IPS DF 19.7 (cell line): ENCODE results near the gene ZNF318.
A peak's percentile ranks its signal among the peaks of the same experiment; 100 is the strongest.
"Not testable (repeated sequence)": the region's sequence is repeated elsewhere in the genome, so short reads cannot be mapped to it uniquely, and the experiment has no call there.

Experiments
- DNase-seq: peaks from one replicate; pipeline ENCODE4 v3.0.0-alpha.2; 2013; ENCODE audit warnings: low read depth, low spot score

ZNF318 gene

DNA sequence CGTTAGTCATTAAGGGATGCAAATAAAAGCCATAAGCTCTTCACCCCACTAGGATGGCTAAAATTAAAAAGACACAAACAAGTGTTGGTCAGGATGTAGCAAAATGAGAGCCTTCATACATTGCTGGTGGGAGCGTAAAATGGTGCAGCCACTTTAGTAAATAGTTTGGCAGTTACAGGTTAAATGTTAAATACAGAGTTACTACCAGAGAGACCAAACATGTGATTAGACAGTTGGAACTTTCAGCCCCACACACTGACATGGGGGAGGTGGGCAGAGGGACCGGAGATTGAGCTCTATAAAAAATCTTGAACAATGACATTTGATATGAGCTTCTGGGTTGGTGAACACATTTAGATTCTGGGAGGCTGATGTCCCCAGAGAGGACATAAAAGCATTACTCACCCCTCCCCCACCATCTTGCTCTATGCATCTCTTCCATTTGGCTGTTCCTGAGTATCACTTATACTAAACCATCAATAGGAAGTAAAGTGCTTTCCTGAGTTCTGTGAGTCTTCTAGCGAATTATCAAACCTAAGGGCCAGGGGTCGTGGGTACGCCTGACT lies 20.4 kb upstream of the ZNF318 start:
- DNase-seq, result no peak

DNA sequence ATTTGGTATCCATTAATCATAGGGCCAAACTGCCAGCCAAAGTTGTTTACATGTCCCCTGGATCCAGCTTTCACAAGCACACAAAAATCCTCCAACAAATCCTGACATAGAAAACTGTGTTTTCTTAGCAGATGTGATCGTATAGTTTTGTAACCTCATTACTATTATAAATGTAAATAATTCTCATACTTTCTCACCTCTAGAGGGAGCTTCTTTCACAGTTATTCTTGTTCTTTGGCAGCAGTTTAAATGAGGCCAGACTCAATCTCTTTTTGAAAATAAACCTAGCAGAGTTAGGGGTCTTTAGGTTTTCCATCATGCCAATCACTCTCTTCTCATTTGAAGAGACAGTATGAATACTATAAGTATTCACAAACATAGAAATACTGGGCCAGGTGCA lies 17.0 kb upstream of the ZNF318 start:
- DNase-seq, result no peak

DNA sequence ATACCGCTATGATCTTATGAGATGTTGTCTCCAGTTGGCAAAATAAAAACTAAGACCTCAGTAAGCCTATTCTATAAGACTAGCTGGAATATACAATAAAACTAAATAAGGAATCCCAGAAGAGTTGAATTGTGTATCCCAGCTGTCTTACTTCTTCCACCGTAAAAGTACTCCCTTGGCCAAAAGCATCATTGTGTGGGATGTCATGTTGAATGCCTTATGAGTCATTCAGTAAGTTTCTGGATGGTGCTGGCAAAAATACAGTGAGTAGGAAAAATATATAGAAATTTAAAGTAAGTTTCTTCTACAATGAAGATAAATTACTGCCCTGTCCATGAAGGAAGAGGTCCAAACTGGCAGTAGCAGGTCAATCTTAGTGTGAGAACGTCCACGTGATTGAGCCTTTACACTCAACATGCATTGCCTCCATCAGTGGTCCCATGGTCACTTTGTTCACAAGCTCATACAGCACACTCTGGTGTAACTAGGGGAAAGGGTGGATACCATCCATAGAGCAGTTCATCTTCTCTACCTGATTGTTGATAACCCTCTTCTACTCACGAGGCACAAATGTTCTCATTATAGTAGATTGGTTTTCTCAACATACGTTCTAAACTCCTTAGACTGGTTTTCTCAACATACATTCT lies 13.7 kb upstream of the ZNF318 start:
- DNase-seq, result no peak

DNA sequence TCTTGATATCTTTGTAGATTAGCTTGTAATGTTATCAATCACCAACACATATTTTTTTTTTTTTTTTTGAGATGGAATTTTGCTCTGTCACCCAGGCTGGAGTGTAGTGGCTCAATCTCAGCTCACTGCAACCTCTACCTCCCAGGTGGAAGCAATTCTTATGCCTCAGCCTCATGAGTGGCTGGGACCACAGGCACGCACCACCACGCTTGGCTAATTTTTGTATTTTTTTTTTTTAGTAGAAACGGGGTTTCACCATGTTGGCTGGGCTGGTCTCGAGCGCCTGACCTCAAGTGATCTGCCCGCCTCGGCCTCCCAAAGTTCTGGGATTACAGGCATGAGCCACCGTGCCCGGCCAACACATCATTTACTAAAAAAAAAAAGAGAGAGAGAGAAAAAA lies 11.4 kb upstream of the ZNF318 start:
- DNase-seq, result not testable (repeated sequence)

DNA sequence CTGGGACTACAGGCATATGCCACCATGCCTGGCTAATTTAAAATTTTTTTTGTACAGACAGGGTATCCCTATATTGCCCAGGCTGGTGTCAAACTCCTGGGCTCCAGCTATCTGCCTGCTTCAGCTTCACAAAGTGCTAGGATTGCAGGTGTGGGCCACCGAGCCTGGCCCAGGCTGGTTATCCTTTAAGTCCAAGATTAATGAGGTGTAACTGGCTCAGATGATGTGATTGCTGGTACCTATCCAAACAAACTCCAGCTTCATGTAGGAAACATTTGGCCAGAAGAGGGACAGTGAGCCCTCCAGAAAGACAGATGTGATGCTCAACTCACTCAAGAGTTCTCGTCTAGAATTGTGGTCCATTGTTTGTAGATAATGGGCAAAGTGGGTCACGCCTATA lies 9.2 kb upstream of the ZNF318 start:
- DNase-seq, result no peak

DNA sequence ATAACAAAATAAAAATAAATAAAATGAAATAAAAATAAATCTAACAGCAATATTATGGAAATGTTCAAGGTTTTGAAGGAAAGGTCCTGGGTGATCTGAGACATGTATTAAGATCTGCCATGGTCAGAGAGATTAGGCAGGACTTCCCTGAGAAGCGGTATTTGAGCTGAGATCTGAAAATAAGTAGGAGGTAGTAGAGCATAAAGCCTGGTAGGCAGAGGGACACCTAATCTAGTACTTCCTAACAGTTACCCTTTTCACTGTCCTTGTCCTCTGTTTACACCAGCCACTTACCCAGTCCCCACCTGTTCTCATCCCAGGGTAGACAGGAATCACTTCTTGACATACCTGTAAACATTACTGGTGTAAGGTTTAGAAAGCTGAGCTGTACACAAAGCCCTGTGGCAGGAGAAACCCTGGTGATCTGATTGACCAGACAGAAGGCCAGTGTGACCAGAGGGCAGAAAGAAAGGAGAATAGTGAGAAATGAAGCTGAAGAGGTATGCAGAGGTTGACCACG lies 8.3 kb upstream of the ZNF318 start:
- DNase-seq, result no peak

DNA sequence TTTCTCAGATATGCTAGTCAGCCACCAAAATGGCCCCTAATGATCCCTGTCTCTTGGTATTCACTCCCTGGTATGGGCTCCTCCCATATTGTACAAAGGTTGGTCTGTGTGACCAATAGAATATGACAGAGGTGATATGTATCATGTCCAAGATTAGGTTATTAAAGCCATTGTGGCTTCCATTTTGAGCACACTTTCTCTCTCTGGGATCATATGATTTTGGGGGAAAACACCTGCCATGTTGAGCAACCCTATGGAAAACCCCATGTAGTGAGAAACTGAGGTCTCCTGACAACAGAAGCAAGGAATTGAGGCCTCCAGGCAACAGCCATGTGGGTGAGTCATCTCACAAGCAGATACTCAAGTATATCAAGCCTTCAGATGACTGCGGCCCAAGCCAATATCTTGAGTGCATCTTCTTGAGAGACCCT lies 7.1 kb upstream of the ZNF318 start:
- no peak for DNase-seq

DNA sequence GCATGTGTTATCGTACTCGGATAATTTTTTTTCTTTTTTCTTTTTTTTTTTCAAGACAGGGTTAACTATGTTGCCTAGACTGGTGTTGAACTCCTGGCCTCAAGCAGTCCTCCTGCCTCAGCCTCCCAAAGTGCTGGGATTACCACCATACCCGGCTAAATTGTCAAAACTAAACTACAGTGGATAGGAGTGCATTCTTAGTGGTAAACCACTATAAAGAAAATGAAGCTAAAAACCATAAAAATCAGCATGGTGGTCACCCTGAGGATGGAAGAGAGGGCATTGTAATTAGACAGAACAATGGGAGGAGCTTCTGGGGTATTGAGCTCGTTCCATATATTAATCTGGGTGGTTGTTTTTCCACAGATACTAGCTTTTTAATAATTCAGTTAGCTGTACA lies 6.2 kb upstream of the ZNF318 start:
- DNase-seq, result no peak

DNA sequence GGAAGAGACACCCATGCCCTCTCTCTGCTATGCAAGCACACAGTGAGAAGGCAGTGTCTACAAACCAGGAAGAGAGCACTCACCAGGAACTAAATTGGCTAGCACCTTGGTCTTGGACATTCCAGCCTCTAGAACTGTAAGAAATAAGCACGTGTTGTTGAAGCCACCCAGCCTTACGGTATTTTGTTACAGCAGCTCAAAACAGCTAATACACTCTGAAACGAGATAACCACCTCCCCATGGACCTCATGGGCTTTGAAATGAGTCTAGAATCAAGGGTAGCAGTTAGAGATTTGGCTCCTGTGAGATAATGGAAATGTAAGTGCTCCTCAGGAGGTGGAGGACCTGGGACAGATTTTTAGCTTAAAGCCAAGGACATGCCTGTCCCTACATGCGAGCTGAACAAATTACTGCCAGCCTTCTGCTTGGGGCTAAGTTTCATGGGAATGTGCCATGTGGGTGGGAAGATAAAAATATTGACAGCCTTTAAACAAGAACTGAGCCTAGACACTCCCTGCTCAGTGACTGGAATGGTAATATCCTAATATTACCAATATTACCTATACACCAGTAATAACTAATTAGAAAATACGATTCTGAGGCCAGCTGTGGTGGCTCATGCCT lies 3.9 kb upstream of the ZNF318 start:
- no peak for DNase-seq

DNA sequence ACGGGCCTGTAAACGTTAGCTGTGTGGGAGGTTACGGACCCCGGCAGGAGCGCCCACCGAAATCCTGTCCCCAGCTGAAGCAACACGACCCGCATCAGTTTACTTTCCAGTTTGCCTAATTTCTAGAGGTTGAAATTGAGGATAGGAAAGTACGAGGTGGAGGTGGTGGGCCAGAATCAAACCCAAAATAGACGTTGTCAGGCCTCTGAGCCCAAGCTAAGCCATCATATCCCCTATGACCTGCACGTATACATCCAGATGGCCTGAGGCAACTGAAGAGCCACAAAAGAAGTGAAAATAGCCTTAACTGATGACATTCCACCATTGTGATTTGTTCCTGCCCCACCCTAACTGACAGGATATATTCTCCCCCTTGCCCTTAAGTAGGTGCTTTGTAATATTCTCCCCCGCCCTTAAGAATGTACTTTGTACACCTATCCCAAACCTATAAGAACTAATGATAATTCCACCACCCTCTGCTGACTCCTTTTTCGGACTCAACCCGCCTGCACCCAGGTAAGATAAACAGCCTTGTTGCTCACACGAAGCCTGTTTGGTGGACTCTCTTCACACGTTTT lies 645 bp upstream of the ZNF318 start:
- not testable (repeated sequence) for DNase-seq

DNA sequence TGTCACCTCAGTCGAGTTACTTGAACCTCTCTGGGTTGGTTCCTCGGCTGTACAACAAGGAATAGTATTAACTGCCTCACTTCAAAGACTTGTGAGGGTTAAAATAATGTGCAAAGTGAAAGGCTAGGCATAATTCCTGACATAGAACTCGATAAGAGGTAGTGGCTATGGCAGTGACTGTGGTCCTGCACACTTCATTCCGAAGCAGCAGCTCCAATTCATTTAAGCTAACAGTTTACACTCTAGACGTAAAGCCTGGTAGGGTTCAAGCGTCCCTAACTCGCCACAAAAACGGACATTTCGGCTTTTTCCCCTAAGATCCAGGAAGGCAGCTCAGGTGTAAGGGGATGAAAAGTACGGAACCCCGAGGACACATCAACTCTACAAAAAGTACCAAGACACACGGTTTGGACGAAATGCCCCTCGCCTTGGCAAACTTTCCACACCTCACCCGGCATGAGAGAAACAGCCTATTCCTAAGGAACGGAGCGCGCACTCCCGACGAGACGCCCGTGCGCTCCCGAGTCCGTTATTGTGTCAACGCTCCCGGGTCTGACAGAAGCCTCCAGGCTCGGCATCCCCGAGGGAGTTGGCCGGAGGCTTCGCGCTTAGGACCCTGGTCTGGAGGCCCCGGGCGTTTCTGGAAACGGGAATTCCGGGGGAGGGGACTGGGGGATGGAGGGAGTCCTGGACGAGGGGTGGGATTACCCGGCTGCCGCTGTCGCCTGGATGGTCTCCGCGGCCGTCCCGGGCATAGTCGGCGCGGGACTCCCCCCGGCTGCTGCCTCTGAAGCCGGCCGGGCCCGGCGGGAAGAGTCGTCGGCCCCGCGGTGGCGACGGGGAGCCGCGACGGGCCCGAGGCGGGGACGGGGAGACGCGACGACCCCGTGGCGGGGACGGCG lies 937 bp downstream of the ZNF318 start:
- no peak for DNase-seq

DNA sequence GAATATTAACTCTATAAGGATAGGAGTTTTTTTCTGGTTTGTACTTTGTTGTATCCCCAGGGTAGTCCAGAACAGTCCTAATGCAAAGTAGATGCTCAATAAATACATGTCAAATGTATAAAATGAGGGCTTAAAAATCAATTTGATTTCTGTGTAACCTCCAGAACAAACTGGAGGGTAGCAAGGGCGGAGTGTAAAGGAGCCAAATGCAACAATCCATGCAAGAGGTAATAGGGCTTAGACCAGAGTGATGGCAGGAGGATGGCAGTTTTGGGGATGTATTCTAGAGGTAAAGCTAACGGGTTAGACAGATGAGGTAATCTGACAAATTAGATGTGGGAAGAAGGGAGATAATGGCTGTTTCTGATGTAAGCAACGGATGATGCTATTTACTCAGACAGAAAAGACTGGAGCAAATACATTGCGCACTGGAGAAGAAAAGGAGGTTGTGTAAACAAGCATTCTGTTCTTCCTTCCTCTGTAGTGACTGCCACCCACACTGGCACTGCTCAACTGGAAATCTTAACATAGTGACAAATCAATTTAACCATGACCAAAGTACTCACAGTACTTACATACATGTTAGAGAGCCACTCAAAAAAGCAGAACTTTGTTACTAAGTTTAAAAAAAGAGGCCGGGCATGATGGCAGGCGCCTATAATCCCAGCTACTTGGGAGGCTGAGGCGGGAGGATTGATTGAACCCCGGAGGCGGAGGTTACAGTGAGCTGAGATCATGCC lies 2.0 kb downstream of the ZNF318 start:
- DNase-seq, result no peak

DNA sequence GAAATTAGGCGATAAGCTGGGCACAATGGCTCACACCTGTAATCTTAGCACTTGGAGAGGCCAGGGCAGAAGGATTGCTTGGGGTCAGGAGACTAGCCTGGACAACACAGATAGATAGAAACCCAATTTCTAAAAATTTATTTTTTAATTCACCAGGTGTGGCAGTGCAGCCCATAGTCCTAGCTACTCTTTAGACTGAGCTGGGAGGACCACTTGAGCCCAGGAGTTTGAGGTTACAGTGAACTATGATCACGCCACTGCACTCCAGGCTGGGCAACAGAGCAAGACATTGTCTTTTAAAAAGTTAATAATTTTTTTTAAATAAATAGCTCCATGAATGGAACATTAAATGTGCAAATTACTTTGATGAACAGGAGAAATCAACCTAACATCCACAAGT lies 8.2 kb downstream of the ZNF318 start:
- no peak for DNase-seq

DNA sequence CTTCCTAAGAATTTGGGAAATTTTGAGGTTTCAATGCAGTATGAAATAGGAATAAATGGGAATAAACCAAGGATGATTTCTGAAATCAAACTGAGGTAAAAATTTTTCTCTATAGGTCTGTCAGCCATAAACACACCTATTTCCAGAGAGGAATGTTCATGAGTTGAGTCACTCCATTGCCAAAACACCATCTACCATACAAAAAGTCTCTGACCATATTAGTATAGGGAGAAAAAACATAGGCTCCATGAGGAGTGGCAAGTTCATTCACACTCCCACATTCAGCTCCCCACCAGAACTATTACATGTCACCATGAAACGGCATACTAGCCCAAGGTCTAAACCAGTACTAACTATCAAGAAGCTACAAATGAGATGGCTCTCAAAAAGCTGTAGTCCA lies 9.6 kb downstream of the ZNF318 start:
- DNase-seq, result no peak

DNA sequence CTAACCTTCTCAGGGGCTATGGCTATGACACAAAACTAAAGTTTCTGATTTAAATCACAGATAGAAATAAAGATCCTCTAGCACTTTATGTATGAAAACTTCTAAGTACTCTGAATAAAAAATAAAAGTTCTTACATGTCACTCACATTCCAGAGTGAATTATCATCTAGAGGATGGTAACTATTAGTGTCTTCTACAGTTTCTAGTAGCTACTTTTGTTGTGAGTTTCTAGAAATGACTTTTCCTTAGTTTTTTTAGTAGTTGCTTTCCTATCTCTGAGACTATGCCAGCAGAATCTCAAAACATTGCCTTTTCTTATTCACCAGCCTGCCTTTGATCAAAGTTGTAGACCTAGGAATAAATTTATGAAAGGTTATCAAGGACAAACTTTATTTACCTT lies 10.1 kb downstream of the ZNF318 start:
- DNase-seq, result no peak

DNA sequence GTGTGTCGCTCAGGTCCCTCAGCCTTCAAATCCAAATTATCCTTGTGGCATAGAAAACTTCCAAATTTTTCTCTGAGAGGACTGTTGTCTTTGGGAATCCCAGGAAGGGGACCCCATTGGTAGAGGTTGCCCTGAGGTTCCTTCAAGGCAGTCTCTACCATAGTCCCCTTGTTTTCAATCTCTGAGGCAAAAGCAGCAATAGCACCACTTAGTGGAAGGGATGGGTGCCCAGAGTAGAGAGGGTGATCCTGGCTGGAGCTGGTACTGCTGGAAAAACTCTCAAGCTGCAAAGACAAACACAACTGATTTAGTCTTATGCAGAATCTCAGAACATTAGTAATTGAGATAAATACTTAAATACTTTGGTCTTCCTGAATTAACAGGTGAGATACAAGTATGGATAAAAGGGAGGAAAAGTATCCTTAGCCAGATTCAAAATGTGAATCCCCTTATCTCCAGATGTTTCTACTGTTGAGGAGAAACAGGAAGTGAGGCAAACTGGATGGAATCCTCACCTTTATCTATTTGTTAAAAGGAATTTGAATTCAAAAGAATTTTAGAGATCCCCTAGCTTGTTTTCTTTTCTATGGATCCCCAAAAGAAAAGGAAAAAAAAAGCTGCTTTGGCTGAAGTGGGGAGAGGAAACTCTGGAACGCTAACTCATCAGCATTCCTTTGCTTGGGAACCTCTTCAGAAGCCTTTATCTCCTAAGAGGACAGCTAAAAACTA lies 13.4 kb downstream of the ZNF318 start:
- peak; percentile 52 for DNase-seq

DNA sequence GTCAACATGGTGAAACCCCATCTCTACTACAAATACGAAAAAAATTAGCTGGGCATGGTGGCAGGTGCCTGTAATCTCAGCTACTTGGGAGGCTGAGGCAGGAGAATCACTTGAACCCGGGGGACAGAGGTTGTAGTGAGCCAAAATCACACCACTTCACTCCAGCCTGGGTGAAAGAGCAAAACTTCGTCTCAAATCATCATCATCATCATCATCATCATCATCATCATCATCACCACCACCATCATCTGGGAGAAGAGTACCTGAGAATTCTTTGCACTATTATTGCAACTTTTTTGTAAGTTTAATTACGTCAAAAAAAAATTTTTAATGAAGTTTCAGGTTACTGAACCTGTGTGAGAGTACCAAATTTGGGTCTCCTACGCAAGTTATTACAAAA lies 17.5 kb downstream of the ZNF318 start:
- DNase-seq, result not testable (repeated sequence)

DNA sequence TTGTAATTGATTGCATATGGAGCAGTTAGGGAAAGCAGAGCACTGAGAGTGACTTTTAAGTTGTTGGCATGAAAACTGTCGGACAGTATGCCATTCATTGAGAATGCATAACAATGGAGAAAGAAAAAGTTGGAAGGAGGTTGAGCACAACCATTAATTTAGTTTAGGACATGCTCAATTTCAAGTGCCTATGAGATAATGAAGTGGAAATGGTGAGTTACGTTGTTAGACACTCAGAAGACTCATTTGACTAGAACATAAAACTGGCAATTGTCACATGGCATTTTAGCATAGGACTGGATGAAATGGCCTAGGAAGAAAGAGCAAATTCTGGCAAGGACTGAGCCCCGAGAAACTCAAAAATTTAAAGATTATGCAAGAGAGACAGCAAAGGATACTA lies 22.0 kb downstream of the ZNF318 start:
- DNase-seq, result no peak

DNA sequence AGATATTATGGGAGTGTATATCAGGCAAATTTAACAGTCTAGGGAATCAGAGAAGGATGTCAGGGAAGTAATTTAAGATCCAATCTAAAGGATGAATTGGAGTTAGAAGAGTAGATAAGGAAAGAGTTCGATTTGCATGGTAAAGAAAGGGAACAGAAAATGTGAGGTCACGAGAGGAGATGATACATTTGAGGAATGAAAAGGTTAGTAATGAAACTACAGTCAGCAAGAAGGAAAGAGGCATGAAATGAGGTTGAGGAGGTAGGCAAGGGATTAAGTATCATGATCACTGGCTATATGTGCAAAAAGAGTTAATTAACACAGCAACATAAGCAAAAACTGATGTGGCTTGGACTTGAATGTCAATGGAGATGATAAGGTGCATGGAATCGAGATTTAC lies 22.4 kb downstream of the ZNF318 start:
- no peak for DNase-seq

DNA sequence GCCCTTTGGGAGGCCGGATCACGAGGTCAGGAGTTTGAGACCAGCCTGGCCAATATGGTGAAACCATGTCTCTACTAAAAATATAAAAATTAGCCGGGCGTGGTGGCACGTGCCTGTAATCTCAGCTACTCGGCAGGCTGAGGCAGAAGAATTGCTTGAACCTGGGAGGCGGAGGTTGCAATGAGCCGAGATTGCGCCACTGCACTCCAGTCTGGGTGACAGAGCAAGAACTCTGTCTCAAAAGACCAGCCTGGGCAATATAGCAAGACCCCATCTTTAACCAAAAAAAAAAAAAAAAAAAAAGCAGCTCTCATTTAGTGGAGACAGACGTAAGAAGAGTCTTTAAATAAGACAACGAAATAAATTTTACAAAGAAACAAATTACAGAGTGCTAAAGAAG lies 23.2 kb downstream of the ZNF318 start:
- DNase-seq, result not testable (repeated sequence)
